Measurements from ENCODE around the gene MMEL1.
"Not testable (repeated sequence)": the region's sequence is repeated elsewhere in the genome, so short reads cannot be mapped to it uniquely, and the experiment has no call there.

MMEL1 gene

GRCh38 chr1:2632561-2633361, at the start of gene MMEL1:
Gene MMEL1 (minus strand): TSS chr1:2633016. CDS start chr1:2629484, 3,532 bp downstream.
- DNase-seq (ENCODE audit: low read depth in 2 of 2): no peak

GRCh38 chr1:2676726-2677125, 43.9 kb upstream of the MMEL1 start:
- DNase-seq (ENCODE audit: low read depth in 2 of 2): not testable (repeated sequence)

- not testable (repeated sequence) for DNase-seq (ENCODE audit: low read depth in 2 of 2)
Measured at GRCh38 chr1:2671656-2672055, 38.8 kb upstream of the MMEL1 start.

- DNase-seq (ENCODE audit: low read depth in 2 of 2): not testable (repeated sequence)
Measured at GRCh38 chr1:2659806-2660205, 27.0 kb upstream of the MMEL1 start.

GRCh38 chr1:2657909-2658308, 25.1 kb upstream of the MMEL1 start:
- not testable (repeated sequence) for DNase-seq (ENCODE audit: low read depth in 2 of 2)

- not testable (repeated sequence) for DNase-seq (ENCODE audit: low read depth in 2 of 2)
Measured at GRCh38 chr1:2657124-2657523, 24.3 kb upstream of the MMEL1 start.

- not testable (repeated sequence) for DNase-seq (ENCODE audit: low read depth in 2 of 2)
Measured at GRCh38 chr1:2655598-2656434, 23.0 kb upstream of the MMEL1 start.

- DNase-seq (ENCODE audit: low read depth in 2 of 2): not testable (repeated sequence)
Measured at GRCh38 chr1:2654443-2654948, 21.7 kb upstream of the MMEL1 start.

- not testable (repeated sequence) for DNase-seq (ENCODE audit: low read depth in 2 of 2)
Measured at GRCh38 chr1:2653741-2654442, 21.1 kb upstream of the MMEL1 start.

GRCh38 chr1:2652926-2653571, 20.2 kb upstream of the MMEL1 start:
- not testable (repeated sequence) for DNase-seq (ENCODE audit: low read depth in 2 of 2)

- DNase-seq (ENCODE audit: low read depth in 2 of 2): not testable (repeated sequence)
Measured at GRCh38 chr1:2652152-2652925, 19.5 kb upstream of the MMEL1 start.

- DNase-seq (ENCODE audit: low read depth in 2 of 2): no peak
Measured at GRCh38 chr1:2650967-2651645, 18.3 kb upstream of the MMEL1 start.

GRCh38 chr1:2646837-2647236, 14.0 kb upstream of the MMEL1 start:
- no peak for DNase-seq (ENCODE audit: low read depth in 2 of 2)

- no peak for DNase-seq (ENCODE audit: low read depth in 2 of 2)
Measured at GRCh38 chr1:2645776-2646175, 13.0 kb upstream of the MMEL1 start.

GRCh38 chr1:2645143-2645542, 12.3 kb upstream of the MMEL1 start:
- DNase-seq (ENCODE audit: low read depth in 2 of 2): no peak

GRCh38 chr1:2644591-2645101, 11.8 kb upstream of the MMEL1 start:
- no peak for DNase-seq (ENCODE audit: low read depth in 2 of 2)

- DNase-seq (ENCODE audit: low read depth in 2 of 2): no peak
Measured at GRCh38 chr1:2644171-2644570, 11.4 kb upstream of the MMEL1 start.

GRCh38 chr1:2643414-2644077, 10.7 kb upstream of the MMEL1 start:
- DNase-seq (ENCODE audit: low read depth in 2 of 2): no peak
